ENCODE data around the gene EIF3J. TPM values are rescaled to one million over a fixed set of nuclear protein-coding genes. Genes with fewer than 3 reads are reported as not detected.

EIF3J gene
- total RNA-seq, 1 experiment from 2014 or later = 76.1 TPM

DNA sequence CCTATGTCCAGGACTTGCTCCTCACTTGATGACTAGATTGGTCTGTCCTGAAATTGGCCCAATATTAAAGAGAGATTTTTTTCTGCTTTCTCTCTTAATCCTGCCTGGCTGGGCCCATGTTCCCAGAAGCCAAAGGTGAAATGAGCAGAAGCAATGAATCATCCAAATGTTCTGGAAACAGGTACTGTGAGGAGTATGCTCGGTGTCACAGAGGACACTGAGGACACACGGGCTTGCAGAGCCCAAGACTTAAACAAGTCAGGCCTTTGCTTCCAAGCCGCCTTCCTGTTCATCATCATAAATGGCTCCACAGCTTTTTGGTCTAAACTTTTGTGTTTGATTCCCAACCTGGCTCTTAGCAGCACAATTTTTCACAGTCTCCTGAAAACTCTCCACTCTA lies 31.4 kb downstream of the EIF3J start:
- no peak overlapping the region for H3K4me3 Mint-ChIP-seq
- DNase-seq (ENCODE audit: low spot score) (no peak), ATAC-seq (no peak)
- TF ChIP-seq ZNF423 (CRISPR knock-in tag; IDR thresholded peaks at IDR 0.05) (no peak), USF1 (CRISPR knock-in tag; IDR thresholded peaks at IDR 0.05) (no peak), FOXJ3 (CRISPR knock-in tag; IDR thresholded peaks at IDR 0.05; ENCODE audit: borderline replicate concordance) (no peak)
- TF ChIP-seq, protein P1, sequence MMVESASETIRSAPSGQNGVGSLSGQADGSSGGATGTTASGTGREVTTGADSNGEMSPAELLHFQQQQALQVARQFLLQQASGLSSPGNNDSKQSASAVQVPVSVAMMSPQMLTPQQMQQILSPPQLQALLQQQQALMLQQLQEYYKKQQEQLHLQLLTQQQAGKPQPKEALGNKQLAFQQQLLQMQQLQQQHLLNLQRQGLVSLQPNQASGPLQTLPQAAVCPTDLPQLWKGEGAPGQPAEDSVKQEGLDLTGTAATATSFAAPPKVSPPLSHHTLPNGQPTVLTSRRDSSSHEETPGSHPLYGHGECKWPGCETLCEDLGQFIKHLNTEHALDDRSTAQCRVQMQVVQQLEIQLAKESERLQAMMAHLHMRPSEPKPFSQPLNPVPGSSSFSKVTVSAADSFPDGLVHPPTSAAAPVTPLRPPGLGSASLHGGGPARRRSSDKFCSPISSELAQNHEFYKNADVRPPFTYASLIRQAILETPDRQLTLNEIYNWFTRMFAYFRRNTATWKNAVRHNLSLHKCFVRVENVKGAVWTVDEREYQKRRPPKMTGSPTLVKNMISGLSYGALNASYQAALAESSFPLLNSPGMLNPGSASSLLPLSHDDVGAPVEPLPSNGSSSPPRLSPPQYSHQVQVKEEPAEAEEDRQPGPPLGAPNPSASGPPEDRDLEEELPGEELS (CRISPR knock-in tag; IDR thresholded peaks at IDR 0.05) = no peak
- ChIA-PET CTCF (interaction anchor here (1.8 kb wide), 1 partner anchor 11 kb away, joined by 7 read pairs; no protein-coding TSS in a partner anchor), POLR2A (no interaction called here)
- H3K36me3 Mint-ChIP-seq = peaks cover 54% of the 10 kb centered on the region
- H3K4me1 Mint-ChIP-seq = no peaks in the 10 kb centered on the region
- H3K27ac Mint-ChIP-seq = no peak overlapping the region
- no peaks in the 10 kb centered on the region for H3K27me3 Mint-ChIP-seq (ENCODE audit: low read depth)
- peaks cover 28% of the 10 kb centered on the region for H3K9me3 Mint-ChIP-seq

DNA sequence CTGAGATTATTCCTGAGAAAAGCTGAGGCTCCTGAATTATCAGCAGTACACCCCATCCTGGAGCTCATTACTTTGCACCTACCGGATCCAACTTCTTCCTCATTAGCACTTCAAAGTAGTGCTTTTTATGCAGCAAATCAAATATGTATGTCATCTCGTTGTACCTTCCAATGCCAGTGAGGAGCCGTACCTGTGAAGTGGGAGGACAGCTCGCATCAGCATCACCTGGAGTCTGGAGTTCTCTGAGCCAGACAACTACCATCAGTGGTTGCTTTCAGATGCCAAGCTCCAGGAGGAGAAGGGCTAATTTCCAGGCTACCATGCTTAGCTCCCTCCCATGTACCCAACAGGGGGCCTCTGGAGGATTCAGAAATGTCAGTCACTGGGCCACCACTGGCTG lies 32.4 kb downstream of the EIF3J start:
- DNase-seq (ENCODE audit: low spot score) = no peak
- no peak overlapping the region for H3K4me3 Mint-ChIP-seq
- H3K27ac Mint-ChIP-seq = no peak overlapping the region
- H3K4me1 Mint-ChIP-seq = no peaks in the 10 kb centered on the region
- no peak for ATAC-seq
- CTCF ChIA-PET = interaction anchor here (1.4 to 1.8 kb wide), 2 partner anchors 10 to 23 kb away, joined by 7 read pairs; no protein-coding TSS in a partner anchor
- TF ChIP-seq TP53 (CRISPR knock-in tag; IDR thresholded peaks at IDR 0.05) (no peak), ZNF671 (CRISPR knock-in tag; IDR thresholded peaks at IDR 0.05) (no peak), TCF7 (CRISPR knock-in tag; IDR thresholded peaks at IDR 0.05; ENCODE audit: low read depth) (no peak), ELF4 (CRISPR knock-in tag; IDR thresholded peaks at IDR 0.05; ENCODE audit: low read depth) (no peak), ARID4B (CRISPR knock-in tag; IDR thresholded peaks at IDR 0.05; ENCODE audit: borderline replicate concordance) (no peak), JAZF1 (CRISPR knock-in tag; IDR thresholded peaks at IDR 0.05) (no peak), NFATC4 (CRISPR knock-in tag; IDR thresholded peaks at IDR 0.05) (no peak)
- TF ChIP-seq, protein P2, sequence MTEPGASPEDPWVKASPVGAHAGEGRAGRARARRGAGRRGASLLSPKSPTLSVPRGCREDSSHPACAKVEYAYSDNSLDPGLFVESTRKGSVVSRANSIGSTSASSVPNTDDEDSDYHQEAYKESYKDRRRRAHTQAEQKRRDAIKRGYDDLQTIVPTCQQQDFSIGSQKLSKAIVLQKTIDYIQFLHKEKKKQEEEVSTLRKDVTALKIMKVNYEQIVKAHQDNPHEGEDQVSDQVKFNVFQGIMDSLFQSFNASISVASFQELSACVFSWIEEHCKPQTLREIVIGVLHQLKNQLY (CRISPR knock-in tag; IDR thresholded peaks at IDR 0.05) = no peak
- TF ChIP-seq, protein P3, sequence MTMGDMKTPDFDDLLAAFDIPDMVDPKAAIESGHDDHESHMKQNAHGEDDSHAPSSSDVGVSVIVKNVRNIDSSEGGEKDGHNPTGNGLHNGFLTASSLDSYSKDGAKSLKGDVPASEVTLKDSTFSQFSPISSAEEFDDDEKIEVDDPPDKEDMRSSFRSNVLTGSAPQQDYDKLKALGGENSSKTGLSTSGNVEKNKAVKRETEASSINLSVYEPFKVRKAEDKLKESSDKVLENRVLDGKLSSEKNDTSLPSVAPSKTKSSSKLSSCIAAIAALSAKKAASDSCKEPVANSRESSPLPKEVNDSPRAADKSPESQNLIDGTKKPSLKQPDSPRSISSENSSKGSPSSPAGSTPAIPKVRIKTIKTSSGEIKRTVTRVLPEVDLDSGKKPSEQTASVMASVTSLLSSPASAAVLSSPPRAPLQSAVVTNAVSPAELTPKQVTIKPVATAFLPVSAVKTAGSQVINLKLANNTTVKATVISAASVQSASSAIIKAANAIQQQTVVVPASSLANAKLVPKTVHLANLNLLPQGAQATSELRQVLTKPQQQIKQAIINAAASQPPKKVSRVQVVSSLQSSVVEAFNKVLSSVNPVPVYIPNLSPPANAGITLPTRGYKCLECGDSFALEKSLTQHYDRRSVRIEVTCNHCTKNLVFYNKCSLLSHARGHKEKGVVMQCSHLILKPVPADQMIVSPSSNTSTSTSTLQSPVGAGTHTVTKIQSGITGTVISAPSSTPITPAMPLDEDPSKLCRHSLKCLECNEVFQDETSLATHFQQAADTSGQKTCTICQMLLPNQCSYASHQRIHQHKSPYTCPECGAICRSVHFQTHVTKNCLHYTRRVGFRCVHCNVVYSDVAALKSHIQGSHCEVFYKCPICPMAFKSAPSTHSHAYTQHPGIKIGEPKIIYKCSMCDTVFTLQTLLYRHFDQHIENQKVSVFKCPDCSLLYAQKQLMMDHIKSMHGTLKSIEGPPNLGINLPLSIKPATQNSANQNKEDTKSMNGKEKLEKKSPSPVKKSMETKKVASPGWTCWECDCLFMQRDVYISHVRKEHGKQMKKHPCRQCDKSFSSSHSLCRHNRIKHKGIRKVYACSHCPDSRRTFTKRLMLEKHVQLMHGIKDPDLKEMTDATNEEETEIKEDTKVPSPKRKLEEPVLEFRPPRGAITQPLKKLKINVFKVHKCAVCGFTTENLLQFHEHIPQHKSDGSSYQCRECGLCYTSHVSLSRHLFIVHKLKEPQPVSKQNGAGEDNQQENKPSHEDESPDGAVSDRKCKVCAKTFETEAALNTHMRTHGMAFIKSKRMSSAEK (CRISPR knock-in tag; IDR thresholded peaks at IDR 0.05; ENCODE audit: borderline replicate concordance) = no peak
- TF ChIP-seq, protein P4, sequence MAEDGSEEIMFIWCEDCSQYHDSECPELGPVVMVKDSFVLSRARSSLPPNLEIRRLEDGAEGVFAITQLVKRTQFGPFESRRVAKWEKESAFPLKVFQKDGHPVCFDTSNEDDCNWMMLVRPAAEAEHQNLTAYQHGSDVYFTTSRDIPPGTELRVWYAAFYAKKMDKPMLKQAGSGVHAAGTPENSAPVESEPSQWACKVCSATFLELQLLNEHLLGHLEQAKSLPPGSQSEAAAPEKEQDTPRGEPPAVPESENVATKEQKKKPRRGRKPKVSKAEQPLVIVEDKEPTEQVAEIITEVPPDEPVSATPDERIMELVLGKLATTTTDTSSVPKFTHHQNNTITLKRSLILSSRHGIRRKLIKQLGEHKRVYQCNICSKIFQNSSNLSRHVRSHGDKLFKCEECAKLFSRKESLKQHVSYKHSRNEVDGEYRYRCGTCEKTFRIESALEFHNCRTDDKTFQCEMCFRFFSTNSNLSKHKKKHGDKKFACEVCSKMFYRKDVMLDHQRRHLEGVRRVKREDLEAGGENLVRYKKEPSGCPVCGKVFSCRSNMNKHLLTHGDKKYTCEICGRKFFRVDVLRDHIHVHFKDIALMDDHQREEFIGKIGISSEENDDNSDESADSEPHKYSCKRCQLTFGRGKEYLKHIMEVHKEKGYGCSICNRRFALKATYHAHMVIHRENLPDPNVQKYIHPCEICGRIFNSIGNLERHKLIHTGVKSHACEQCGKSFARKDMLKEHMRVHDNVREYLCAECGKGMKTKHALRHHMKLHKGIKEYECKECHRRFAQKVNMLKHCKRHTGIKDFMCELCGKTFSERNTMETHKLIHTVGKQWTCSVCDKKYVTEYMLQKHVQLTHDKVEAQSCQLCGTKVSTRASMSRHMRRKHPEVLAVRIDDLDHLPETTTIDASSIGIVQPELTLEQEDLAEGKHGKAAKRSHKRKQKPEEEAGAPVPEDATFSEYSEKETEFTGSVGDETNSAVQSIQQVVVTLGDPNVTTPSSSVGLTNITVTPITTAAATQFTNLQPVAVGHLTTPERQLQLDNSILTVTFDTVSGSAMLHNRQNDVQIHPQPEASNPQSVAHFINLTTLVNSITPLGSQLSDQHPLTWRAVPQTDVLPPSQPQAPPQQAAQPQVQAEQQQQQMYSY (CRISPR knock-in tag; IDR thresholded peaks at IDR 0.05) = no peak
- TF ChIP-seq, protein P5, sequence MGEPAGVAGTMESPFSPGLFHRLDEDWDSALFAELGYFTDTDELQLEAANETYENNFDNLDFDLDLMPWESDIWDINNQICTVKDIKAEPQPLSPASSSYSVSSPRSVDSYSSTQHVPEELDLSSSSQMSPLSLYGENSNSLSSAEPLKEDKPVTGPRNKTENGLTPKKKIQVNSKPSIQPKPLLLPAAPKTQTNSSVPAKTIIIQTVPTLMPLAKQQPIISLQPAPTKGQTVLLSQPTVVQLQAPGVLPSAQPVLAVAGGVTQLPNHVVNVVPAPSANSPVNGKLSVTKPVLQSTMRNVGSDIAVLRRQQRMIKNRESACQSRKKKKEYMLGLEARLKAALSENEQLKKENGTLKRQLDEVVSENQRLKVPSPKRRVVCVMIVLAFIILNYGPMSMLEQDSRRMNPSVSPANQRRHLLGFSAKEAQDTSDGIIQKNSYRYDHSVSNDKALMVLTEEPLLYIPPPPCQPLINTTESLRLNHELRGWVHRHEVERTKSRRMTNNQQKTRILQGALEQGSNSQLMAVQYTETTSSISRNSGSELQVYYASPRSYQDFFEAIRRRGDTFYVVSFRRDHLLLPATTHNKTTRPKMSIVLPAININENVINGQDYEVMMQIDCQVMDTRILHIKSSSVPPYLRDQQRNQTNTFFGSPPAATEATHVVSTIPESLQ (CRISPR knock-in tag; IDR thresholded peaks at IDR 0.05) = no peak
- POLR2A ChIA-PET = interaction anchor here (0.6 kb wide), 1 partner anchor 32 kb away, joined by 3 read pairs; no protein-coding TSS in a partner anchor
- H3K9me3 Mint-ChIP-seq = peaks cover 22% of the 10 kb centered on the region
- no peaks in the 10 kb centered on the region for H3K27me3 Mint-ChIP-seq (ENCODE audit: low read depth)
- H3K36me3 Mint-ChIP-seq = peaks cover 48% of the 10 kb centered on the region

All from WTC11 (cell line).